Forelimb muscle (tissue), 1 donor: ENCODE results near the gene BCL2. TPM values are rescaled to one million over a fixed set of nuclear protein-coding genes. Genes with fewer than 3 reads are reported as not detected.
A peak's percentile ranks its signal among the peaks of the same experiment; 100 is the strongest.
"Not testable (repeated sequence)": the region's sequence is repeated elsewhere in the genome, so short reads cannot be mapped to it uniquely, and the experiment has no call there.

Experiments used
- DNase-seq: peaks from one replicate; pipeline ENCODE4 v3.0.0-alpha.2; 2013; ENCODE audit warnings: low read depth
- polyA plus RNA-seq: library from polyadenylated mRNA; unstranded; fragments of 120-200 nt; gene quantifications from one replicate; pipeline ENCODE4 v1.2.1, GENCODE V29; 2013; ENCODE audit not compliant: insufficient read length

The BCL2 gene
- polyA plus RNA-seq, 1 donor, result 13.1 TPM

DNA sequence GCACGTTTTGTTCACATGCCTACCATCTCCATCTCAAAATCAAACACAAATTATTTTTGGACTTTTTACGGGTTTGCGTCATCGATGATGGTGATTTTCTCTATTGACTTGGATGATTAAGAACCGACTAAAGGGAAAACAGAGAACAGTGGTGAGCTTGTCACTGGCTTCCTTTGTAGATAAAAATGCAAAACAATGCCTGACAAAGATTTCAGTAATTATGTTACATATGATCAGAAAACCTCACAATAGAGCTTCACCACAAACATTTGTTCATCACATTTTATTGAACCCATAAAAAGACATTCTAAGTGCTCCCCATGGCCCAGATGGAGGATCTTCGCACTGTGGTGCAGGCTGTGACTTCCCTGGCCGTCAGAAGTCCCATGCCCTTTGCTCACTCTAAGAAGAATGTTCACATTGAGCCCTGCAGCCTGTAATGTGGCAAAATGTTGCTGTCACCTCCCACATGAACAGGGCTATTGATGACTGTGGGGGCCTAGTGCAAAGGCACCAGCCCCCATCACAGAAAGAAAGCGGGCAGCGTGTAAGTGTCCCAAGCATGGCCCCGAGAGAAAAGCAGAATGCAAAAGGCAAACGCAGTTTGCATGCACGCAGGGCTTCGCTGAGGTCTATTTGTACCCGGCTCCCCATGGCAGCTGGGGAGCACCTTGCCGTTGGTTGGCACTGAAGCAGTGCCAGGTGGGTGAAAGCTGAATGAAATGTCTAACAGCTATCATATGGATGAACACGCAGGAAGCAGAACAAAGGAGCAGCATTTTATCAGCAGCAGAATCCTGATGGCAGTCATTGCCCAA is 60.6 kb downstream of the BCL2 start:
- DNase-seq, result no peak

DNA sequence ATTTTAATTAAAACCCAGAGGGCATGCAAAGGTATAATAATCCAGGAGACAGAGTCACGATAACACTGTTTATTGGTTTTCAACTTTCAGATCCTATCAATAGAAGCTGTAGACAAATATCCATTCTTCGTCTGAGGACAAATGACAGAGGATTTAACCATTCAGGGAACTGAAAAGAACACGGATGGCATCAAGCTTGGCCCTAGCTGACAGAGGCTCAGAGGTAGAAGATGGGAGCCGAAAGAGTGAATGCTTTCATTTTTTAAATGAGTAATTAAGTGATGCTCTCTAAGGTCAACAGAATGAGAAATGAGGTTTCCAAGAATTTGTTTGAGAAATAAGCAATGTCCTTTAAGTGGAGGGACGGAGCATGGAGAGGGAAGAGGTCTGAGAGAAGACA is 62.1 kb downstream of the BCL2 start:
- DNase-seq, result no peak

DNA sequence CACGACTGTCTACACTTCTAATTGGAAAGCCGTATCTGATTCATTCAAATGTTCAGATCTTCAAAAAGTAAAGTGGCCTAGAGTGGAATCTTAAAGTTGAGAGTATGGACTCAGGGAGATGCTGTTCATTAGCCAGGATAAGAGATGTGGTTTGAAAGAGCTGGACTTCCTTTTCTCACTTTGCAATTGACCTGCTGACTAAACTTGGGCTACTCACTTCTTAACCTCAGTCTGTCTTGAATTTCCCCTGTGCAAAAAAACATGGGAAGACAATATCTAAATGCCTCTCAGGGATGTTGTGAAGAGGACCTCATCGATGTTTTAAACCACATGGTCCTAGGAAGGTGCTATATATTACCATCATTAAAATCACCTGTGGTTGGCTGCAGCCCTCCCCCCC is 64.1 kb downstream of the BCL2 start:
- no peak for DNase-seq

DNA sequence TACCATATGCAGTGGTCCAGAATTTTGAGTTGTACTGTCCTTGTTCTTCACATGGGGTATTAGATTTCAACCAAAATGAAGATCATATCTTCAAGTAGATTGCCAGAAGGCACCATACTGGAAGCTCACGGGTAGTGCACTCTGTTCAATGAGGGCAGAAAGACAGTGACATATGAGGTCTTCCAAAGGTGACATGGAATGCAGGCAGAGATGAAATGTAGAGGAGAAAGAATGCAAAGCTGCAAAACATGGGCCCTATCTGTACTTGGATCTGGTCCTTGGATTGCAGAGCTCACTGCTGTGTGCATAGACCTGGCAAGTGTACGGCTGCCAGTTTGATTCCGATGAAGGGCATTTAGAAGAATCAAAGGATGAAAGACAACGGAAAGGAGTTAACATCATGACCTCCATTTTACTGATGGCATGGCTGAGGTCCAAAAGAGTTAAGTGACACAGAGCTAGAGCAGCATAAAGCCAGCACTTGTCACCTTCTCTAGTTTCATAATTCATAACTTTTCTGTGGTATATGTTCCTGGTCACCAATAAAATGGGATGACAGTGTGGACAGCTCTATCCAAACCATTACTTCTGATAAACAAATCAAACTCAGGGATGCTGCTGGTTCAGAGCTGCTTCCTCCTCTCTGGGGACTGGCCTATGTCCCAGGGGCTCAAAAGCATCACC is 64.7 kb downstream of the BCL2 start:
- DNase-seq, result no peak

DNA sequence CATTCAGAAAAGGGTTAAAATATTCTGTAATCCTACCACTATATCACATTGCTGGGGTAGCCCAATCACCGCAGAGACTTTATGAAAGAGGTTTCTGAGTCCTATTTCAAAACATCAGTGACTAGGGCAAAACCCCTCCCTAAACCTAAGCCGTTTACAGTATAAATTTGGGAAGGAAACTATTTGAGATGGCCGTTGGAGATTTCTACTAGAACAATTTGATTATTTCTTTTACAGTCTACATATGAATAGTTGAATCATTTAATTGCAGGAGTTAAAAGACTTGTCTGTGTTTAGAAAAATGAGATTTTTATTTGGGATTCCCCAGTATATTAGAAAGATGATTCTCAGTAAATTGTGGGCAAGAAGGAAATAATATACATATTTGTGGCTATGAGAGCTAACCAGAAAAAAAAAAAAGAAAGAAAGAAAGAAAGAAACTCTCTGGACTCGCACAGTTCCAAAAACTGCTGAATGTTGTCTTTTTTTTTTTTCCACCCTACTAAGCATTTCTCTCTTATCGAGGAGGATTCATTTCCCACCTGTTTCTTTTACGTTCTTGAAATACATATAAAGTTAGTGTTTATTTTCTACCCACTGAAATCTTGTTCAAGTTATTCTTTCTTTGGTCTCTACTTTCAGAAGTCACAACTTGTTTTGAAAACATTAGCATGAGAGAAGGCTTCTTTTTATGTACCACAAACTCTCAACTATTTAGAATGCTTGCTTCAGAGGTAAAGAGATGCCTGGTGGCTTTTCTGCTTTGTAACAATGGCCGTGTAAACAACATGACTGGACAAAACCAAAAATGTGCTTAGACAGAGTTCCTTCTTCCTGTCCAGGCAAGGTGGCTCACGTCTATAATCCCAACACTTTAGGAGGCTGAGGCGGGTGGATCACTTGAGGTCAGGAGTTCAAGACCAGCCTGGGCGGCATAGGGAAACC is 65.9 kb downstream of the BCL2 start:
- no peak for DNase-seq

DNA sequence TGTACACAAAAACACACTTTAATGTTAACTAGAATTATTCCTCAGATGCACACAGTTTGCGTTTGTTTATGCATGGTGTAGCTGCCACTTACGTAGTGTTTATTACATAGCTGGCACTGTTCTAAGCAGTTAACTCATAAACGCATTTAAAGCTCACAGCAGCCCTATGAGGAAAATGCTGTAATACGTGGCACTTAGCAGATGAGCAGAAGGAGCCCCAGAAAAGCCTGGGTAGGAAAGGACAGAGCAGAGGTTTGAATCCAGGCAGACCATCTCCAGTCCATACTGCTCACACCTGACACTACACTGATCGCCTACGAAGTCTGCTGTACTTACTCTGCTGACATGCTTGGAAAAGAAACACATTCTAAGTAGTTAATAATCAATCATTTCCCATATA is 66.6 kb downstream of the BCL2 start:
- DNase-seq, result no peak

DNA sequence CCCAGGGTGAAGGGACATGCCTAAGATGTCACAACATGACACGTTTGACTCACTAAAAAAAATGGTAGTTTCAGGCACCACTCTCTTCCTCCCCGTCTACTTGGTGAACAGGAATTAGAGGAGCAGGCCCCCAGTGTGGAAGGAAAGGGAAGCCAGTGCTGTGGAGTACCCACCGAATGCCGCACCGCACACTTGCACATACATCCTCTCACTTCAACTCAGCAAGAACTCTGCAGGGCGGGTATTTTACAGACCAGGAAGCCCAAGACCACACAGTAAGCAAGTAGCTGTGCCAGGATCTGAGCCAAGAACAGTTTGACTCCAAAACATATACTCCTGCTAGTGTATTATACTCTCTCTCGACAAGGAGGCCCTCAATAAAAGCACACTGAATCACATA is 69.8 kb downstream of the BCL2 start:
- no peak for DNase-seq

DNA sequence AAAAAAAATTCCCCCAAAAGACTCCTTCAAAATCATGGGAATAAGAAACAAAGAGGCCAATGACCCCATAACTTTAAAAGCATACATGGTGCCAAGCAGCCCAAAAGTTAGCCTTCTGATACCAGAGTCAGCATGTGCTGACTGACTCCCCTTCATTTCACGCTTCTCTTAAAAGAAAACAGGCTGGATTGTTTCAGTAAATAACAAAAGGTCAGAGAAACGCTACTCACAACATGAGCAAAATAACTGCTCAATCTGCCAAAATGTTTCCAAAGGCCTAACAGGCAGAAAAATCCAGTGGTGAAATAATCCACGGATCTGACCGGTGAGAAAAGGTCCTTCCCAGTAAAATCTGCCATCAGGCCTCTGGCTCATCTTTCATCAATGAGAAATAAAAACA is 71.6 kb downstream of the BCL2 start:
- no peak for DNase-seq

DNA sequence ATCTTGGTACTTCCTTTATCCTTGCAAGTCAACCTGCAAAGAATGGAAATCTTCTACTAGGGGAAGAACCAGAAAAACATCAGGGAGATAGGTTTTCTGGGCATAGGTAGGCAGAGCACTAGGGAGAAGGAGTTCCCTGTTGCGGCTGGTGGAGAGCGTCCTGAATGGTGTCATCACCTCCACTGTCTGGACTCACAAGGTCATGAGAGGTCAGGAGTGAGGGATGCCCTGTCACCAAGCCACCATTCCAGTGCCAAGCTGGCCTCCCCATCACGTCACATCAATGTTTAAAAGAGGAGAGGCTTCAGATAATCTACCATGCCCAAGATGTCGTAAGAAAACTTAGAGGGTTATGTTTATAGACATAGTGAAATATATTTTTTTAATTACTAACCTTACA is 72.1 kb downstream of the BCL2 start:
- DNase-seq, result no peak

DNA sequence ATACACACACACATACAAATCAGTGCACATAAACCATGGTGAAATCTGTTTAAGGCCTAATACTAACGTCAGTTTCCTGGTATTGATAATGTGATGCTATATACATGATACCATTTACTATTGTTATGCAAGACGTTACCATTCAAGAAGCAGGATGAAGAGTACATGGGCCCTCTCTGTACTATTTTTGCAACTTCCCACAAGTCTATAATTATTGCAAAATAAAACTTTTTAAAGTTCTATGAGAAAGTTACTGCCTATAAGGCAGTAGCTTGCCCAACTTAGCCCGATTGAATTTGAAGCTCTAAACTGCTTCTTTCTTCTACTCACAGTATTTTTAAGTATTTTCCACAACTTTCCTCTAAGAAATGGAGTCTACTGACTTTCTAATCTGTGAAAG is 74.0 kb downstream of the BCL2 start:
- no peak for DNase-seq

DNA sequence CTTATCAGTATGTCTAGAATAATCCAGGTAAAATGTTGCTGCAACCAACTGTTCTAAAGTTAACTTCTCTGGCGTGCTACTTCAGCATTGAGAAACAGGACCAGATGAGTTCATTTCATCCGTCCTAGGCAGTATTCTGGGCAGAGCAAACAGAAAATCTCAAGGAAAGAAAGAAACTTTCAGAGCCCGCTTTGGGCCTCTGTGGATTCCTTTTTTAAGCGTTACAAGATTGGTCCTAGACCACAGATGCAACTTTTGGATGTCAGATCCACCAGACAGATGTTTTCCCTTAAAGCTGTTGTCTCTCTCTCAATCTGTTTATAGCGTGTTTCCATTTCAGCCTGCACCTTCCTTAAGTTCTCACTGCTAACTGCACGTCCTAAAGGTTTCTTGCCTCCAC is 75.0 kb downstream of the BCL2 start:
- peak; percentile 92 for DNase-seq

DNA sequence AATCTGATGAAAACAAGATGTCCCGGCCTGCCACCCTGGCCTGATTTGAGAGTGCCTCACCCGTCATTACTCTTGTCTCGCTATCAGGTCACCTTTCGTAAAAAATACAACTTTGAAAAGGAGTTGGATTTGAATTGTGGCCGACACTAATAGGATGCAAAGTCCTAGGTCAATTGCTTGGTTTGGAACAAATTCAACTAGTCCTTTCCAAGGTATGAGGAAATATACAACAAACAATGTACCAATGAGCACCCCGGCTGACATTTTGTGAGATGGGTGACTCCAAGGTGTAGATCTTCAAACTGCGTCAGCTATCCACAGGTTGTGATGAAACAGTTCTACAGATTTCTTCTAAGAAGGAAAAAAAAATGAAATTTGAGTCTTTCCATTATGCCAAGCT is 77.8 kb downstream of the BCL2 start:
- DNase-seq, result no peak

DNA sequence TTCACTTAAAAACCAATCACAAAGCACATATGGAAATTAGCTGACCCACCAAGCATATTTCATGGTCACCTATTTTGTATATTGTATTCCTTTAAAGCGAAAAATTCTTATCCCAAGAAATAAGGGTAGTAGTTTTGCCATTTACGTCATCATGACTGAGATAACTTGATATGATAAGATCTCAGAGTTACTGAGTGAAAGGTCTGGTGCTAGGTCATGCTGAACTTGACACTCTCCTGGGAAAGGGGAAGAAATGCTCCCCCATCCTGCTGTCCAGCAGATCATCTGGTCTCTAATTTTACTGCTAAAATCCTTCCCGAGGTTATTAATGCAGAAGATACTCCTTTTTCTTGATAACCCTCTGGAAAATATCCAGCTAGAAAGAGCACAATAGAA is 78.3 kb downstream of the BCL2 start:
- DNase-seq, result no peak

DNA sequence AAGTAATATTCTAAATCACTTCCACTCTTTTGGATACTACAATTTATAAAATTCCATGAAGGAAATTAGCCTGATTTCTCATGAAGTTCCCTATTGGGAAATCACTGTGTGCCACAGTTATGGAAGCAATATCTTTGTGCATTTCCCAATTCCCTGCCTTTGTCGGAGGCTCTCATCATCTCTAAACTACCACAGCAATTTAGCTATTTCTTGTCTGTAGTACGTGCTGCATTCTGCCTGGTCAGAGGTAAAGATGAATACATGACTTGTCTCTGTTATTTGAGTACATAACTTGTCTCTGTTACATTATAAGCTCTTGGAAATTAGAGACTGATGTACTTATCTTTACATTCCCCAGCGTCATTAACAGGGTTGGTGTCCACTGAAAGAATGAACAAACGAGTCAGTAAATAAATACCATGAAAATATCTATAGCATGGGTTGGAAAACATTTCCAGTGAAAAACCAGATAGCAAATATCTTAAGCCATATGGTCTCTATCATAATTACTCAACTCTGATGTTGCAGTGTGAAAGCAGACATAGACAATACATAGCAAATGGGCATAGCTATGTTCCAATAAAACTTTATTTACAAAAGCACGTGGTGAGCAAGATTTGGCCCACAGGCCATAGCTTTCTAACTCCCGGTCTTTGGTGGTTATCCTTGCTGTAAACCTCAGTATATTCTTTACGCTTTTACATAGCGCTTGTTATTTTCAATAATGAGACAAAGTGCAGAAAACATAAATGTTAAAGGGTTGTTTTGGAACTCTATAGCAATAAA is 78.8 kb downstream of the BCL2 start:
- no peak for DNase-seq

DNA sequence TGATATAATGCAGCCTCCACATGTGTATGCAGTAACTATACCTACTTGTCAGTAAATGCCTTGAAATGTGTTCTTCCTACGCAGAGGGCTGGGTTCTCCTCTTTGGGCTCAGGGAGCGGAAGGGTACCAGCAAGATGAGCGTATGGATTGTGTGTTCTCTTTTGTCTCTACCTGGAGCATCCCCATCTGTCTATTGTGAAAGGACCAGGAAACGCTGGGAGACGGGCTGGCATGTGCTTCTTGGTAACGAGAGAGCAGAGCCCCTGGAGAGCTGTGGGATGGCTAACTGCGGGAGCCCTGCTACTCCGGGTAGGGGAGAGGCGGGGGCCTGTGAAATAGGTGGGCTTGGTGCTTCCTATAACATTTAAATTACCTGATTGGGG is 80.9 kb downstream of the BCL2 start:
- DNase-seq, result no peak

DNA sequence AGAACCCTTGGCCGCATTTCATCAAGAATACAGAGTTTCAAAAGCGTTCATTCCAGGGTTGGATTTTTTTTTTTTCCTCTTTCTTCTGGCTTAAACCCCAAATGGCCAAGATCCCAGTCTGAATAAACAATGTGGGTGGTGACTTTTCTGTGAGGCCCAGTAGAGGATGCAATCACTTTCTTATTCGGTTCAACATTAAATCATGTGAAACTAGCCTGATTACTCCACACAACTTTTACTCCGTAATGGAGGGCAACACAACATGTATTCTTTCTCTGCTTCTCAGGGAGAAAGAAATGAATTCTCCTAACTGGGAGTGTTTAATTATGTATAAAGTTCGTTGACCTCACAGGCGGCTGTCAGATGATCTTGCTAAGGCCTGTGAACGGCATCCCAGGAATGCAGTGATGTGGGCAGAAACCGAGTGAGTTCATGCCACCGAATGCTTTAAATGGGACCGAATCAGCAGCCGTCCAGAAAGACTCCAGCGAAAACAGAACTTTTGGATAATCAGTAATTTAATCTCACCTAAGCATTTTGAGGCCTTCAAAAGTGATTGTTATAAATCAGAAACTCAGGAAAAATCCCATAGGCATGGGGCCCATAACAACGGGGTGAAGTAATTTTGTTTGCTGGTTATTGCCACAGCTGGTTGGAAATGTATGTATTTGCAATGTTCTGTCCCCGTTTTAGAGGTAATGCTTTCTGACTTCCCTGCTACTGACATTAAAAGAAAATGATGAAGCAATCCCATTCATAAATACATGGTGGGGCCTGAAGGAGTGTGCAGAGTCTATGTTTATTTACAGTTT is 81.5 kb downstream of the BCL2 start:
- peak; percentile 85 for DNase-seq

DNA sequence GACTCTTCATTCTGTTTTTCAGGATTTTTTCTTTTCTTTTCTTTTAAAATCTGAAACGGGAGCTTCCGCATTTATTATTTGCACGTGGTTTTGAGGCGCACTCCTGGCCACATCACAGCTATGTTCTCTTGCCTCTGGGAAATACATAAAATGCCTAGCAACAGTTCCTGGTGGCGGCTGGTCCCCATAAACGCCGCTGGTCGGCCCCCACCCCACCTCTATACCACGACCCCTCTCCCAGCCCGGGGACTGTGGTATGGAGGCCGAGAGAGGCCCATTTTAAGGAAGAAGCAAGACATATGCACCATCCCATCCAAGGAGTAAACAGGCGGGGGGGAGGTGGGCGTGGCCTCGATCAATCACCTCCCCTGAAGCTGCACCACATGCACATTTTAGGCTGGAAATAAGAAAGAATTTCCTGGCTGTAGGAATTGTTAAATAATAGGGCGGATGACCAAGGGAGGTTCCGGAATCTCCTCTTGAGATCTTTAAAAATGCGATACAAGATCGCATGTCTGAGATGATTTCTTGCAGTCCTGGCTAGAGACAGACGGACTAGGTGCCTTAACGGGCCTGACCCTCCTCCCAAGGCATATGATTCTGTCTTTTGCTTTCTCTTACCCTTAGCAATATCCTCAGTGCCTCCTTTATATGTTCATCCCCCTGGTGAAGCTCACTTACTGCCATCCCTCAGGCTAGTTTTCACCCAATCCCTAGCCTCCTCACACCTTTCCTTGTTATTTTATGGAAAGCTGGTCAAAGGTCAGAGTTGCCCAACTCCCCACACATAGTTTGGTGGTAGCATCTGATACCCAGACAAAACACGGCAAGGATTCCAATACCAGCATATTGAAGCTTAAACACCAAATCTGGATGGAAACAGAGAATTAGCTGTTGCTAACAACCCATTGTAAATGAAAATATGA is 82.4 kb downstream of the BCL2 start:
- DNase-seq, result no peak

DNA sequence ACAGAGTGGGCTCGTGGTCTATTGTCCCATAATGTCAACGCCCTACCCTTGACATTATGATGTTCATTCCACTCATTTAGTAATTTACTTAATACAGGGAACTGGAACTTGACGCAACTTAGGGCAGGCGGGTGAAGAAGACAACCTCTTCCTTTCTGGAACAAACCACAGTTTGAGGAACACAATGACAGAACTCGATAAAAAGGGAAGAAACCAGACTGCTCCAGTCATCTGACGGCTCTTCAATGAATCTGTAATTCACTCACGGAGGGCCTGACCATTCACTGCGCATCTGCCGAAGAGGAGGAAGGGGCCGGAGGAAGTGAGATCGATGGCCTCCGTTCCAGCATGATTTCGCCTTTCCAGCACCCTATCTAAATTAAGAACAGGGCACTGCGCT is 83.2 kb downstream of the BCL2 start:
- no peak for DNase-seq

DNA sequence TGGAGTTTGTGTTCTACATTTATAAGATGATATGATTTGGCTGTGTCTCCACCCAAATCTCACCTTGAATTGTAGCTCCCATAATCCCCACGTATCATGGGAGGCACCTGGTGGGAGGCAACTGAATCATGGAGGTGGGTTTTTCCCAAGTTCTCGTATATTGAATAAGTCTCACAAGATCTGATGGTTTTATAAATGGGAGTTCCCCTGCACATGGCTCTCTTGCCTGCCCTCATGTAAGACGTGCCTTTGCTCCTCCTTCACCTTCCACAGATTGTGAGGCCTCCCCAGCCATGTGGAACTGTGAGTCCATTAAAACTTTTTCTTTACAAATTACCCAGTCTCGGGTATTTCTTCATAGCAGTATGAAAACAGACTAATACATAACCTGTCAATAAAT is 83.6 kb downstream of the BCL2 start:
- DNase-seq, result not testable (repeated sequence)

DNA sequence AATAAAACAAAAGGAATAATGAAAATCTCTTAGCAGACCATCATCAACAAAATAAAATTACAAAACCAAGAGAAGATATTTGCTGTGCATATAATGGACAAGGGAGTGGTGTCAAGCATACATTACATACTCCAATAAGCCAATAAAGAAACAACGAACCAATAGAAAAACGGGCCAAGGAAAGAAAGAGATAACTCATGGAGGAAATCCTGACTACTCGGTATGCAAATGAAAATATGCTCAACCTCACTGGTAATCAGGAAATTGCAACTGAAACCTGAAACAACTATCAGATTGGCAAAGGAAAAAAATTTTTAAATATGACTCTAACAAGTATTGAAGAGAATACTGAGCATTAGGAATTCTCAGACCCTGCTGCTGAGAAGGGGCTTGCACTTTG is 84.7 kb downstream of the BCL2 start:
- DNase-seq, result no peak
